ENCODE data around the gene RARA. TPM values are rescaled to one million over a fixed set of nuclear protein-coding genes. Genes with fewer than 3 reads are reported as not detected.

The RARA gene
- polyA plus RNA-seq, 3 donors from 2014 or later, result 4.6 to 12.1 (median 4.6) TPM

DNA sequence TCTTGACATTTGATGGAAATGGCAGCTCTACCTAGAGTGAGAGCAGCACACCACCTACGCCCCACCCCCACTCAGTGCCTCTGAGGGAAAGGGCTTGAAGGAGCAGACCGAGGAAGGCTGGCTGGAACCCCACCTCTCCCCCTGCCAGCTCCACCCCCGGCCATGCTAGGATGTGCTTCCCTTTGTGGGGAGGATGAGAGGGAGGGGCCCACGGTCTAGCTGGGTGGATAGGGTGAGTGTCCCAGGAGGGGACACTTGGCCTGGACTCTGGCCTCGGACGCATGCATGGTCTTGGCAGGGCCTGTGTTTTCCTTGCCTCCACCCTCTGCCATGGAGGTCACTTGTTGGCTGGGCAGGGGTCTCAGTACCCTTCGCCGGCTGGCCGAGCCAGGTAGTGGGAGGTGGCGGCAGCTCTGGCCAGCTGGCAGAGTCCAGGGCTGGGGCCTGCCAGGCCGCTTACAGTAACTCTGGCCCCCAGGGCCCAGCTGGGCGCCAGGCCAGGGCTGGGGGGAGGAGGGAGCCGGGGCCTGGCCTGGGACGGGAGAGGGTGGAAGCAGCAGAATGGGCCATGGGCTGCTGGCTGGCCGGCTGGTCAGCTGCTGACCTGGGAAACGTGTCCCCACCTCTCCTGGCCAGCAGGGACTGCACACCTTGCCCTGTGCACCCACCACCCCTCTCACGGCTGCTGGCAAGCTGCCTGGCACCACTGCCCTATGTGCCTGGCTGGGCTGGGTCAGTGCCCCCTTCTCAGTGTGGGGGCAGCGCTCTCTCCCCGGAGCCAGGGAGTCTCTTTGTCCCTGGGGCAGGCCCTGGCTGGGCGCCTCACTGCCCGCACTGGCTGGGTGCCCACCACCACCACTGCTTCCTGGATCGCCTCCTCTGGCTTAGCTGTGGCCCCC is 23.0 kb downstream of the RARA start:
- H3K9me3 Mint-ChIP-seq, result no peaks in the 10 kb centered on the region
- H3K4me1 Mint-ChIP-seq, result peaks cover 53 to 62% of the 10 kb centered on the region in 2 donors
- DNase-seq, result no peak
- peaks cover 0 to 2% (median 0%) of the 10 kb centered on the region in 3 donors for H3K27me3 Mint-ChIP-seq (ENCODE audit: low read depth in 3 of 3)
- H3K27ac Mint-ChIP-seq, result peak overlapping the region in 2 of 6 donors; percentile 44 to 80
- no peak overlapping the region for H3K4me3 Mint-ChIP-seq
- peaks cover 3 to 11% (median 11%) of the 10 kb centered on the region in 3 donors for H3K36me3 Mint-ChIP-seq

DNA sequence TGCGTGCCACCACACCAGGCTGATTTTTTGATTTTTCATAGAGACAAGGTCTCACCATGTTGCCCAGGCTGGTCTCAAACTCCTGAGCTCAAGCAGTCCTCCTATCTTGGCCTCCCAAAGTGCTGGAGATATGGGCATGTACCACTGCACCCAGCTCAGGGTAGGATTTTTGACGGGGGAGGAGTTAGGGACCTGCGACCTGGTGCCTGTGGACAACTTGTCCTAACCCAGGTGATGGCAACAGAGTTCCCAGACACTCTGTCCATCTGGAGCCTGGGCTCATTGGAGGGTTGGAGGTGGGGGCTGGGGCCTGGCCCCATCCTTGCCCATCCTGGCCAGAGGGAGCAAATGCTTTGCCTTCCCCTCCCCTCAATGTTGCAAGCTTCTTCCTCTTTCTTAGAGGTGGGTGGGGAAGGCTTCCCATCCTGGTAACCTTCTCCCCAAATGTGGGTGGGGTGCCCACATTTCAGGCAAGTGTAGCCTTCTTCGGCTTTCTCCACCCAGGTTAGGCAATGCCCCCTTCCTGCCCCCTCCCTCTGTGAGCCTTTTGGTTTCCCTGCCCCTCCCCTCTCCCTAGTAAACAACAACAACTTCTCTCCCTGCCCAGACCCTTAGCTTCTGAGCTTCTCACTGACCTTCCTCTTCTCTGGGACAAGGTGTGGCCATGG is 24.9 kb downstream of the RARA start:
- H3K4me3 Mint-ChIP-seq, result peak overlapping the region in 1 of 5 donors; percentile 40
- H3K36me3 Mint-ChIP-seq, result peaks cover 3 to 11% (median 8%) of the 10 kb centered on the region in 3 donors
- no peak for DNase-seq
- peaks cover 0 to 2% (median 0%) of the 10 kb centered on the region in 3 donors for H3K27me3 Mint-ChIP-seq (ENCODE audit: low read depth in 3 of 3)
- H3K27ac Mint-ChIP-seq, result peak overlapping the region in 4 of 6 donors; percentile 26 to 55 (median 48)
- no peaks in the 10 kb centered on the region for H3K9me3 Mint-ChIP-seq
- peaks cover 50 to 55% of the 10 kb centered on the region in 2 donors for H3K4me1 Mint-ChIP-seq

DNA sequence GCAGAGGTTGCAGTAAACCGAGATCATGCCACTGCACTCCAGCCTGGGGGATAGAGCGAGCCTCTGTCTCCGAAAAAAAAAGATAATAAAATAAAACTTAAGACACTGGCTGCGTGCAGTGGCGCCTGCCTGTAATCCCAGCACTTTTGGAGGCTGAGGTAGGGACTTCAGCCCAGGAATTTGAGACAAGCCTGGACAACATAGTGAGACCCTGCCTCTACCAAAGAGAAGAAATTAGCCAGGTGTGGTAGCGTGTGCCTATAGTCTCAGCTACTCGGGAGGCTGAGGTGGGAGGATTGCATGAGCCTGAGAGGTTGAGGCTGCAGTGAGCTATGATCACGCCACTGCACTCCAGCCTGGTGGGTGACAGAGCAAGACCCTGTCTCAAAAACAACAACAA is 26.6 kb downstream of the RARA start:
- Mint-ChIP-seq H3K36me3 (peaks cover 3 to 8% (median 8%) of the 10 kb centered on the region in 3 donors), H3K9me3 (no peaks in the 10 kb centered on the region), H3K27me3 (ENCODE audit: low read depth in 3 of 3) (peaks cover 0 to 2% (median 0%) of the 10 kb centered on the region in 3 donors), H3K27ac (no peak overlapping the region), H3K4me1 (peaks cover 54 to 60% of the 10 kb centered on the region in 2 donors), H3K4me3 (no peak overlapping the region)
- DNase-seq, result no peak

DNA sequence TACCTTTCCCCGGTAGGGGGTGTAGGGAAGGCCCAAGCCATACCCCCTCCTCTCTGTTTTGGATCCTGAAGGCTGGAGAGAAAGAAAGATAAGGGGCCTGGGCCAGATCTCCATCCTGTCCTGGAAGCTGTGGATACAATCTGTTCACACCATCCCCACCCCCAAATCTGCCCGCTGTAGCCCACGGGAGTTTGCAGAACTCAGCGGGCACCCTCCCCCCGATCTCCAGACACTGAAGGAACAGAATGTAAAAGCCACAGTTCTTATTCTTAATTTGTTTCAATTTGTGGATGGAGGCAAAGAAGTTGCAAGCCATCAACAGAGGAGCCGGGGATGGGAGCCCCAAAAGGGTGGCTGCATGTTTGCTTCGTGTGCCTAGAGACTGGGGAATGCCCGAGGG is 28.4 kb downstream of the RARA start:
- Mint-ChIP-seq H3K27ac (peak overlapping the region in 5 of 6 donors; percentile 40 to 97 (median 78)), H3K4me3 (no peak overlapping the region), H3K27me3 (ENCODE audit: low read depth in 3 of 3) (peaks cover 4 to 10% (median 7%) of the 10 kb centered on the region in 3 donors), H3K36me3 (peaks cover 3 to 4% (median 3%) of the 10 kb centered on the region in 3 donors), H3K9me3 (no peaks in the 10 kb centered on the region), H3K4me1 (peaks cover 51 to 56% of the 10 kb centered on the region in 2 donors)
- no peak for DNase-seq

DNA sequence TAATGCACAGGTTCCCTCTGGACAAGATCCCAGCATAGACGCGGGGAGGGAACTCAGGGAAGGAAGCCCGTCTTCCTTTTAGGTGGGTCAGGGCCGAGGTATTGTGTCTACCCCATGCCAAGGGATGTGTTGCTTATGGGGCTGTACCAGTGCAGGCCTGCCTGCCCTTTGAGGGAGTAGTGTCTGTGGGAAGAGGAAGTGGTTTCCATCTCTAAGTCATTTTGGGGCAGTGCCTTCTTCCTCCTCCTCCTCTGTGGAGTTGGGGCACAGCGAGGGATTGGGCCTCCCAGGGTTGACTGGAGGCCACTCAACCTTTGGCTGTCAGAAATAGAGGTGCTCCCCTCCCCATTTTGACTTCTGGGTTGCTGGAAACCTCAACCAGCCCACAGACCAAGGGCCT is 29.1 kb downstream of the RARA start:
- Mint-ChIP-seq H3K36me3 (no peaks in the 10 kb centered on the region), H3K27me3 (ENCODE audit: low read depth in 3 of 3) (peaks cover 6 to 17% (median 14%) of the 10 kb centered on the region in 3 donors), H3K27ac (peak overlapping the region; percentile 45 to 97 (median 74)), H3K9me3 (peaks cover 0 to 1% (median 0%) of the 10 kb centered on the region in 6 donors), H3K4me1 (peaks cover 53 to 57% of the 10 kb centered on the region in 2 donors), H3K4me3 (no peak overlapping the region)
- no peak for DNase-seq

DNA sequence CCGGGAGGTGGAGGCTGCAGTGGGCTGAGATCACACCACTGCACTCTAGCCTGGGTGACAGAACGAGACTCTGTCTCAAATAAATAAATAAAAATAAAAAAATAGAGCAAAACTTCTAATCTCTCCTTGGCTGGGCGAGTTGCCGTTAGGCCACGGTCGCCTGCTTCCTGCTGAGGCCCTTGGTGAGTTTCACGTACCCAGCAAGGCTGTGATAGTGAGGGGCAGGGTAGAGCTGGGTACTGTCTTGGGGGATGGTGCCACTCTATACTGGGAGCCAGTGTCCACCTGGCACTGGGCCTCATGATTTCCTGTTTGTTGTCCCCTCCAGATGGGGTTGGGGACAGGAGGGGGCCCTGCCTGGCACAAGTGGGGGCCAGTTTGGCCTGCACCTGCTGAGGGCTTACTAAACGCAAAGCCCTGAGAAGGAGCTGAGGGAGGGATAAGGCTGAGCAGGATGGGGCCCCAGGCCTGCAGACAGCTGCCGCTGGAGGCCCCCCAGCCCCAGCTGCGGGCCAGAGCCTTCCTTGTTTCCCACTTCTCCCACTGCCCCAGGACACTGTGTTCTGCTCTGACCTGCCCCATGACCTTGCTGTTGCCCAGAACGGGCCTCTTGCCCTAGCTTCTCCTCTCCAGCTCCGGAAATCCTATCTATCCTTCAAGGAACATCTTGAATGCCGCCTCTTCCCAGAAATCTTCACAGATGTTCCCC is 30.1 kb downstream of the RARA start:
- Mint-ChIP-seq H3K9me3 (peaks cover 0 to 2% (median 0%) of the 10 kb centered on the region in 6 donors), H3K27ac (peak overlapping the region; percentile 94 to 99 (median 98)), H3K4me3 (peak overlapping the region in 1 of 5 donors; percentile 12), H3K27me3 (ENCODE audit: low read depth in 3 of 3) (peaks cover 8 to 17% (median 16%) of the 10 kb centered on the region in 3 donors), H3K4me1 (peaks cover 57 to 64% of the 10 kb centered on the region in 2 donors), H3K36me3 (no peaks in the 10 kb centered on the region)
- no peak for DNase-seq

DNA sequence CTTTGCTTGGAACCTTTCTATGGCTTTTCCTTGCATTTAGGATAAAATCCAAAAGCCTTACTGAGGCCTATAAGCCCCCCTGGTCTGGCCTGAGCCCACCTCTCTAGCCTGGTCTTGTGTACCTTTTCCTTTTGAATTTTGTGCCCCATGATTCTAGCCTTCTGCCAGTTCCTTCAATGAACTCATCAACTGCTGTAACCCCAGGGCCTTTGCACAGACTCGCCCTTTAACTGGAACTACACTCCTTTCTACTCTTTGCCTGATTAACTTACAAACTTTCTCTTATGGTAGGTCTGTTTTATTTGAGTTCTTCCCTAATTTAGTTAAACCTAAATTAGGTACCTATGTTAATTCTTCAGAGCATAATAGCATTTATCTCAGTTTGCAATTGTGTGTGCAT is 31.3 kb downstream of the RARA start:
- peaks cover 0 to 4% (median 0%) of the 10 kb centered on the region in 6 donors for H3K9me3 Mint-ChIP-seq
- H3K4me3 Mint-ChIP-seq, result peak overlapping the region in 2 of 5 donors; percentile 76 to 80
- DNase-seq, result no peak
- peak overlapping the region; percentile 94 to 99 (median 98) for H3K27ac Mint-ChIP-seq
- peaks cover 63 to 66% of the 10 kb centered on the region in 2 donors for H3K4me1 Mint-ChIP-seq
- peaks cover 16 to 26% (median 21%) of the 10 kb centered on the region in 3 donors for H3K27me3 Mint-ChIP-seq (ENCODE audit: low read depth in 3 of 3)
- H3K36me3 Mint-ChIP-seq, result no peaks in the 10 kb centered on the region

DNA sequence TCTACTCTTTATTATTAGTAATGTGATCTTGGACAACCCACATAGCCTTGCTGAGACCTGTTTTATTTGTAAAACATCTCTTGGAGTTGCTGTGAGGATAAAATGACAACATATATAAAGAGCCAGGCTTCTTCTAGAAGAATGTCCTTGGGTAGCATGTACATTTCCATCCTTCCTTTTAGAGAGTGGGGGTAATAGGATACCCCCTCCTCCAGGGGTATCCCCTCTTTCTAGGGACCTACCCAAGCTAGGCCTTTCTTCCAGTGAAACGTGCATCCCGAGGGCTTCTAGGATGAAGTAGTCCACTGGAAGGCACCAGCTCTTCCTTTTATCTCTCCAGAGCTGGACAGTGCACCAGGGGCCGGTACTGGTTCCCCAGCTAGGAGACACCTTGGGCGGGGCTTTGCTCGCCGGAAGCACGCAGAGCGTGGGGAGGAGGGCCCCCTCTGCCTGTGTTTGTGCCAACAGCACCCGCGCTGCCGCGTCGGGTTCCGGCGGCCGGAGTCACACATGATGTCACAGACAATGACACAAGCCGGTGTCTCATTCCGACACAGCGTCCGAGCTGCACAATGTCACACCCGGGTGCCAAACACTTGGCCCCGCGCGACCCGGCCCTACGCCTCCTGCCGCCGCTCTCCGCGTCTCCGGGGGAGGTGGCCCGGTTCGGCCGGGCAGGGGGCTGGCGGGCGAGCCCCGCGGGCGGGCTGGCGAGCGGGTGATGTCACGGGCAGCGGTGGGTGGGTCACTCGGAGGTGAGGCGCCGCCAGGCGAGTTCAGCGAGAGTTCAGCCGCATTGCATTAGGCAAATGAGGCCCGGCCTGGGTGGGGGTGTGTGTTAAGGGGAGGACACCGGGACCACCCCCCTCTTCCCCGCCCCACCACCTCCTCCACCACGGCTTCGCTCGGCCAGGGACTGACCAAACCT is 32.2 kb downstream of the RARA start:
- Mint-ChIP-seq H3K4me3 (peak overlapping the region; percentile 76 to 89 (median 80)), H3K4me1 (peaks cover 71% of the 10 kb centered on the region in 2 donors), H3K9me3 (peaks cover 0 to 4% (median 0%) of the 10 kb centered on the region in 6 donors), H3K36me3 (no peaks in the 10 kb centered on the region), H3K27ac (peak overlapping the region; percentile 94 to 99 (median 98)), H3K27me3 (ENCODE audit: low read depth in 3 of 3) (peaks cover 19 to 26% (median 23%) of the 10 kb centered on the region in 3 donors)
- DNase-seq, result peak; percentile 94 to 96 (median 95)

DNA sequence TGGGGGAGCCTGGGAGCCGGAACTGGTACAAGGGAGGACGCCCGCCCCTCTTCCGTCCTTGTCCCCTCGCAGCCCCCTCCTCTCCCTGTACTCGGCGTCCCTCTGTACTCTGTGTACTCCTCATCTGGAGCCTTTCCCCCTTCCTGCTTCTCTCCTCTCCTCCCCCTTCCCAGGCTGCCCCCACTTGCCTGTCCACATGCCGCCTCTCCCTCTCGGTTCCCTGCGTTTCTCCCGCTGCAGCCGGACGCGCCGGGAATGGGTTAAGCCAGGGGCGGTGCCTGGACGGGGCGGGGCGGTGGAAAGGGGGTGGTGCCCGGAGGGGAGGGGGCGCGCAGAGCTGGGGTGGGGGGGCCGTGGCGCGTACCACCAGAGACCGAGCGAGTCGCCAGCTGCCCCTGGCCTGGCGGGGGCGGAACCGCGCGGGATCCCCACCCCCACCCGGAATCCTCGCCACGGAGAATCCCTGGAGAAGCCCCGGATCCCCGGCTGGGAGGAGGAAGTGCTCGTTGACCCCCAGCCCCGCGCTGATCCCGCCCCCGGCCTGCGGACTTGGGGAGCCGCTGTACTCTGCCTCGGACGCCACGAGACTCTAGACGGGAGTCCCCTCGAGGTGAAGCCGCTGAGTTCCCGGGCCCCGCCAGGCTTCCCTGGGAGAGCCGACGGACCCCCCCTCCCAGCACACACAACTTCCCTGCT is 33.0 kb downstream of the RARA start:
- Mint-ChIP-seq H3K4me1 (peaks cover 77 to 79% of the 10 kb centered on the region in 2 donors), H3K36me3 (no peaks in the 10 kb centered on the region), H3K27me3 (ENCODE audit: low read depth in 3 of 3) (peaks cover 22 to 26% (median 25%) of the 10 kb centered on the region in 3 donors), H3K4me3 (peak overlapping the region; percentile 79 to 89 (median 84)), H3K27ac (peak overlapping the region in 5 of 6 donors; percentile 97 to 99 (median 98)), H3K9me3 (peaks cover 0 to 4% (median 0%) of the 10 kb centered on the region in 6 donors)
- peak in 1 of 3 donors; percentile 47 for DNase-seq

DNA sequence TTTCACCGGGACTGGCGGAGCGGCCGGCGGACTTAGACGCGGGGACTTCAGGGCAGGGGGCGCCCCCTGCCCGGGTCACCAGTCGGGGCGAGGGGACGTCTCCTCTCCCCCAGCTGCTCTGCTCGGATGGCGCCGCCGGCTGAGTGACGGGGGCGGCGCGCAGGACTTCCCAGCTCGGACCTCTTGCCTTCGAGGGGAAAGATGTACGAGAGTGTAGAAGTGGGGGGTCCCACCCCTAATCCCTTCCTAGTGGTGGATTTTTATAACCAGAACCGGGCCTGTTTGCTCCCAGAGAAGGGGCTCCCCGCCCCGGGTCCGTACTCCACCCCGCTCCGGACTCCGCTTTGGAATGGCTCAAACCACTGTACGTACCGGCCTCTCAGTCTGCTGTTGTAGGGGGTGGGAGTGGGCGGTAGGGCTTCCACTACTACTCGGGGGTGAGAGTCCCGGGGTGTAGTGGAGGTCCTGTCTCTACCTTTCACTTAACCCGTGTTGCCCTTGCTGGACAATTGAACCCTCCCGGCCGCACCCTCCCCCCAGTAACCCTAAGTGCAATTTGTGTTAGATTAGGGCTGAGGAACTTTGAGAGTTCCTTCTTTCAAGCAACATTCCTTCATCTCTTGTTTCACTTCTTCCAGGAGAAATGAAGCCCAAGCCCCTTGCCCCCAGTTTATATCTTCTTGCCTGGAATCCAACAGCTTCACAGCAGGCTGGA is 33.7 kb downstream of the RARA start:
- H3K36me3 Mint-ChIP-seq, result no peaks in the 10 kb centered on the region

More for the DNA sequence above, 33.7 kb downstream of the RARA start:
- H3K27ac Mint-ChIP-seq, result peak overlapping the region in 5 of 6 donors; percentile 90 to 98 (median 97)
- peaks cover 79 to 83% of the 10 kb centered on the region in 2 donors for H3K4me1 Mint-ChIP-seq
- no peak for DNase-seq
- H3K9me3 Mint-ChIP-seq, result peaks cover 0 to 4% (median 0%) of the 10 kb centered on the region in 6 donors
- H3K4me3 Mint-ChIP-seq, result peak overlapping the region; percentile 72 to 84 (median 79)
- H3K27me3 Mint-ChIP-seq (ENCODE audit: low read depth in 3 of 3), result peaks cover 22 to 26% (median 26%) of the 10 kb centered on the region in 3 donors
